Coronary artery (tissue), 2 donors: Measurements from ENCODE around the gene IL36RN.

Source experiments
- DNase-seq: peaks from one replicate; pipeline ENCODE4 v3.0.0-alpha.2; 2017; ENCODE audit warnings: low spot score
- H3K27ac ChIP-seq, 2 donors: fragments of 200-600 bp; sonication (generic); one replicate each; pipeline ENCODE4 v1.5.1; 2016 to 2019
- H3K4me3 ChIP-seq: fragments of 200-600 bp; sonication (generic); 2 replicates; pipeline ENCODE4 v1.5.1; 2016; ENCODE audit warnings: mild to moderate bottlenecking, moderate library complexity
- TF ChIP-seq, protein P1 (sequence below): fragments of 200-600 bp; sonication (generic); IDR thresholded peaks from one replicate; pipeline ENCODE4 v1.5.1; 2019; ENCODE audit warnings: antibody characterized with exemption

IL36RN gene

DNA sequence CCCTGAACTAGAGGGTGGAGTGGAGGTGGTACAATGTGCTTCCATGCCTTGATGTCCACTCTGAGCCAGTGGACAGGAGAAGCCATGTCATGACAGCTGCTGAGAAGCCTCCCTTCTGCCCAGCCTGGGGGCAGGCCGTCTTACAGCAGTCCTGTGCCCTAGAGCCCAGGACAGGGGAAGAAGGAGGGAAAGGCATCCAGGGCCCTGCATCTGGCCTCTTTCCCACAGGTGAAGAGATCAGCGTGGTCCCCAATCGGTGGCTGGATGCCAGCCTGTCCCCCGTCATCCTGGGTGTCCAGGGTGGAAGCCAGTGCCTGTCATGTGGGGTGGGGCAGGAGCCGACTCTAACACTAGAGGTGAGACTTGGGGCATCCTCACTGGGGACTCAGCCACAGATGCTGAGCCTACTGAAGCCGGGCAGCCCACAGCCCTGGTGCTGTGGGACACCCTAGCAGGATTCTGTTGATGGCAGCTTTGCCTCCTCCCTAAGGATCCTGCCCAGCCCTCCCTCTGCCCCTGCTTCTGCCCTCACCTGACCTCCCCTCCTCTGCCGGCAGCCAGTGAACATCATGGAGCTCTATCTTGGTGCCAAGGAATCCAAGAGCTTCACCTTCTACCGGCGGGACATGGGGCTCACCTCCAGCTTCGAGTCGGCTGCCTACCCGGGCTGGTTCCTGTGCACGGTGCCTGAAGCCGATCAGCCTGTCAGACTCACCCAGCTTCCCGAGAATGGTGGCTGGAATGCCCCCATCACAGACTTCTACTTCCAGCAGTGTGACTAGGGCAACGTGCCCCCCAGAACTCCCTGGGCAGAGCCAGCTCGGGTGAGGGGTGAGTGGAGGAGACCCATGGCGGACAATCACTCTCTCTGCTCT, 3.1 kb downstream of the IL36RN start:
- H3K27ac ChIP-seq, result no peak overlapping the region
- DNase-seq, result no peak
- TF ChIP-seq, protein P1, sequence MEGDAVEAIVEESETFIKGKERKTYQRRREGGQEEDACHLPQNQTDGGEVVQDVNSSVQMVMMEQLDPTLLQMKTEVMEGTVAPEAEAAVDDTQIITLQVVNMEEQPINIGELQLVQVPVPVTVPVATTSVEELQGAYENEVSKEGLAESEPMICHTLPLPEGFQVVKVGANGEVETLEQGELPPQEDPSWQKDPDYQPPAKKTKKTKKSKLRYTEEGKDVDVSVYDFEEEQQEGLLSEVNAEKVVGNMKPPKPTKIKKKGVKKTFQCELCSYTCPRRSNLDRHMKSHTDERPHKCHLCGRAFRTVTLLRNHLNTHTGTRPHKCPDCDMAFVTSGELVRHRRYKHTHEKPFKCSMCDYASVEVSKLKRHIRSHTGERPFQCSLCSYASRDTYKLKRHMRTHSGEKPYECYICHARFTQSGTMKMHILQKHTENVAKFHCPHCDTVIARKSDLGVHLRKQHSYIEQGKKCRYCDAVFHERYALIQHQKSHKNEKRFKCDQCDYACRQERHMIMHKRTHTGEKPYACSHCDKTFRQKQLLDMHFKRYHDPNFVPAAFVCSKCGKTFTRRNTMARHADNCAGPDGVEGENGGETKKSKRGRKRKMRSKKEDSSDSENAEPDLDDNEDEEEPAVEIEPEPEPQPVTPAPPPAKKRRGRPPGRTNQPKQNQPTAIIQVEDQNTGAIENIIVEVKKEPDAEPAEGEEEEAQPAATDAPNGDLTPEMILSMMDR, result no peak
- no peak overlapping the region for H3K4me3 ChIP-seq

DNA sequence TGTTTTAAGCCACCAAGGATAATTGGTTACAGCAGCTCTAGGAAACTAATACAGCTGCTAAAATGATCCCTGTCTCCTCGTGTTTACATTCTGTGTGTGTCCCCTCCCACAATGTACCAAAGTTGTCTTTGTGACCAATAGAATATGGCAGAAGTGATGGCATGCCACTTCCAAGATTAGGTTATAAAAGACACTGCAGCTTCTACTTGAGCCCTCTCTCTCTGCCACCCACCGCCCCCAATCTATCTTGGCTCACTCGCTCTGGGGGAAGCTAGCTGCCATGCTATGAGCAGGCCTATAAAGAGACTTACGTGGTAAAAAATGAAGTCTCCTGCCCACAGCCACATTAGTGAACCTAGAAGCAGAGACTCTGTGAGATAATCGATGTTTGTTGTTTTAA, 5.3 kb downstream of the IL36RN start:
- TF ChIP-seq, protein P1, result no peak
- no peak for DNase-seq
- Histone ChIP-seq H3K4me3 (no peak overlapping the region), H3K27ac (no peak overlapping the region)

DNA sequence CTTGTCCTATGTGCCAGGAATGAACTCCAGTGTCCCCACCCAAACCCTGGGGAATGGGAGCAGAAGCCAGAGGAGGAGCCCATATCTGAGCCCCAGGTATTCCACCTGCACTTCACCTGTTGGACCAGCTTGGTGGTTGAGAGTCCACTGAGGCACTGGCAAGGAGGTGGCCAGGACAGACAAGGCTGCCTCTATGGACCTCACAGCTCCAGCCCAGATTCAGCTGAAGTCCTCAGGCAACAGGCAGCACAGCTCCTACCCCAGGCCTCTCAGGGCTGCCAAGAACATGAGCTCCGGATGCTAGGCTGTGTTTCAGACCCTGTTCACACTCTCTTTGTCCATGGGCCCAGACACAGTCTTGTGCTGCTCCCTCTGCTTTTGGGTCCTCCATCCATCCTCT, 5.9 kb downstream of the IL36RN start:
- no peak overlapping the region for H3K4me3 ChIP-seq
- no peak overlapping the region for H3K27ac ChIP-seq
- DNase-seq, result no peak
- TF ChIP-seq, protein P1, result no peak

DNA sequence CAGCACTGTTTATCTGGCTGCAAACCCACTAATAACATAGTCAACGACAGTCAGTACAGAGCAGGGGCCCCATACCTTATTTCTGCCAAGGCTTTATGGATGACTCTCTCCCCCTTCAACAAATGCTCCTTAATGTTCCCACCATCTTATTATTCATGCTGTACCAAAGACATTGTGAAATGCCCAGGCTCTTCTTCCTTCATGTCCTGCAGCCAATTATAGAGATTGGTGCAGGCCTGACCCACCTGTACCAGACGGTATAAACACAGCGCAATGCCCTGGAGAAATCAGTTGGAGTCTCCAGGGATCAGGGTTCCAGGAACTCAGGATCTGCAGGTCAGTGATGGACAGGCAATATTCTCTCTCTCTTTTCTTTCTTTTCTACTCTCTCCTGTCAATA, 8.7 kb downstream of the IL36RN start, which contains the start of gene IL1F10:
IL1F10 (plus strand) TSS at position 290 of the 400 bp plus-strand sequence. CDS start 4,769 bp downstream, outside the sequence.
- no peak within 1 kb of the TSS for H3K27ac ChIP-seq
- no peak for DNase-seq

DNA sequence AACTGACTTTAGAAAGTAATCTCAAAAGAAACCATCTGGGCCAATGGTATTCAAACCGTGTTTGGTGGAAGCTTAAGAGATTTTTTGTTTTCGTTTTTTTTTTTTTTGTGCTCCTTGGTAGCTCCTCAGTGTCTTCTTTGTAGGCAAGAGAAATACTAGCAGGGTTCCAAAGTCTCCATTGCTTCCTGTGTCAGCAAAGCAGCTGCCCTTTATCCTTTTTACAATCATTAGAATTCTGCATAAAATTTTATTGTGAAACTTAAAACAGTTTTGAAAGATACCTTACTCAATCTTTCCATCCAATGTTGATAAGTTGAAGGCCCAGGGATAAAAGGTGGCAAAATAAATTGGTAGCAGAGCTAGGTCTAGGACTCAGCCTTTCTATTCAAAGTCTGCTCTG, 9.3 kb downstream of the IL36RN start:
- TF ChIP-seq, protein P1, result no peak
- H3K27ac ChIP-seq, result no peak overlapping the region
- no peak for DNase-seq
- H3K4me3 ChIP-seq, result no peak overlapping the region

More for the DNA sequence above, 8.7 kb downstream of the IL36RN start, which contains the start of gene IL1F10:
- H3K4me3 ChIP-seq, result no peak within 1 kb of the TSS
- TF ChIP-seq, protein P1, result no peak

DNA sequence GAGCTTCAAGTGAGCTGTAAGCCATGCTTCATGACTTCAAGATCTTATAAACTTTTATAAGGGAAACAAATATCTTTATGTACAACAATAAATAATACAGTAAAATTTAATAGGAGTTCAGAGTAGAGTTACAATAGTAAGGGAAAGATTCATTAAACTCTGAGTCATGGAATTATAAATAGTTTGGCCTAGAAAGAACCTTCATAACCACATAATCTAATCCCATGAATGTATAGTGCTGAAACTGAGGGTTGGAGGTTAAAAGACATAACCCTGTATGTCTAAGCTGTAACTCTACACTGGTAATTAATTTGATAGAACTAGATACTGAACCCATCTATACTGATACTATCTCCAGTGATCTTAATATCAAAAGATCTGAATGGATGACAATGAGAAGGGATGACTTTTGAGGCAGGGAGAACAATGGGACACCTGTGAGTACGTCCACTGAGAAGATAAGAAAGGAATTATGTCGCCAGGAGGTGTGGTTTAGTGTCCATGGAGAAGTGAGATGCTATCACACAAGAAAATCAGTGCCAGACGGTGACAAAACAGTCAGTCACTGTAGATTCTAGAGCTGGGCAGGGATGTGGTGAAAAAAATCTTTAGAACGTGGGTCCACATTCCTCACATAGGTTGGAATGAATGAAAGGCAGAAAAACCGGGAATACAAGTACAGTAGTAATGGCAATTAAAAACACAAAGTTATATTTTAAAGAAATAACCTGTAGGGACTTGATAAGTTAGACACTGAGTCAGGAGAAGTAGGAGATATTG, 9.9 kb downstream of the IL36RN start:
- no peak for DNase-seq
- Histone ChIP-seq H3K27ac (no peak overlapping the region), H3K4me3 (no peak overlapping the region)
- TF ChIP-seq, protein P1, result no peak
